HG03342 (cell line): ENCODE measurements around the gene SOX14.

ENCODE experiments used
- ATAC-seq: cut with Tn5 transposase; IDR thresholded peaks from one replicate; pipeline ENCODE4 v1.9.1; 2021; ENCODE audit warnings: mild to moderate bottlenecking, moderate library complexity; ENCODE audit not compliant: unreplicated experiment

The SOX14 gene

GRCh38 chr3:137764001-137764433 is at the start of gene SOX14:
Gene SOX14 (plus strand): TSS chr3:137764315. CDS start chr3:137764785, 470 bp downstream.
- ATAC-seq, result no peak

DNA sequence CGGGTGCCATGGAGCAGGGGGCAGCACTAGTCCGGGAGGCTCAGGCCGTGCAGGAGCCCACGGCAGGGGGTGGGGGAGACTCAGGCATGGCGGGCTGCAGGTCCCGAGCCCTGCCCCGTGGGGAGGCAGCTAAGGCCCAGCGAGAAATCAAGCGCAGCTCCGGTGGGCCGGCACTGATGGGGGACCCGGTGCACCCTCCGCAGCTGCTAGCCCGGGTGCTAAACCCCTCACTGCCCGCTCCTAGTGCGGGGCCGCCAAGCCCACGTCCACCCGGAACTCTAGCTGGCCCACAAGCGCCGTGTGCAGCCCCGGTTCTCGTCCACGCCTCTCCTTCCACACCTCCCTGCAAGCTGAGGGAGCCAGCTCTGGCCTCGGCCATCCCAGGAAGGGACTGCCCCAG is 49.6 kb upstream of the SOX14 start:
- ATAC-seq, result no peak

DNA sequence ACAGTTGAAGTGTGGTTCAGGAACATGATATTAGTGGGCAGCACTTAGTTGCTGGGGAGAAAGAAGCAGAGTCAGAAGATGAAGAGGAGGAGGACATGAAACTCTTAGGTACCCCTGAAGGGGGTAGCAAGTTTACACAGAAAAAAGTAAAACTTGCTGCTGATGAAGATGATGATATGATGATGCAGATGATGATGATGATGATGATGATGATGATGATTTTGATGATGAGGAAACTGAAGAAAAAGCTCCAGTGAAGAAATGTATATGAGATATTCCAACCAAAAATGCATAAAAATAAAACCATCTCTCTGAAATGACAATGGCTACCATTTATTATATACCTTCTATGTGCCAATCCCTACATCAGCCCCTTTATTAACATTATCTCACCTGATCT is 39.9 kb upstream of the SOX14 start:
- no peak for ATAC-seq

DNA sequence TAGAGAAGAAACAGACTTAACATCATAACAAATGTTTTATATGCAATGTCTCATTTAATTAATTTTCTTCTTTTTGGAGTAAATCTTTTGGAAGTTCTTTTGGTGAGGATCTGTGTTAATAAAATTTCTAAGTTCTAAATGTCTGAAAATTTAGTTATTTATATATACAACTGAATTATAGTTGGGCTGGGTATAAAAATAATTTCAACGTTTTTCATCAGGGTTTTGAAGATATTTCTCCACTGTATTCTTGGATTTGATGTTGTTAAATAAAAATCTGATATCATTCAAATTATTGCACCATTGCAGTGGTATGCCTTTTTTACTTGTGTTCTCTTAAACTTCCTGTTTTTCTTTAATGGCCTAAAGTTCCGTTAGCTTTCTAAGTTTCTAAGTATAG is 26.9 kb upstream of the SOX14 start:
- ATAC-seq, result no peak

GRCh38 chr3:137738710-137739109 is 25.4 kb upstream of the SOX14 start:
- no peak for ATAC-seq

GRCh38 chr3:137743608-137744007 is 20.5 kb upstream of the SOX14 start:
- ATAC-seq, result no peak

DNA sequence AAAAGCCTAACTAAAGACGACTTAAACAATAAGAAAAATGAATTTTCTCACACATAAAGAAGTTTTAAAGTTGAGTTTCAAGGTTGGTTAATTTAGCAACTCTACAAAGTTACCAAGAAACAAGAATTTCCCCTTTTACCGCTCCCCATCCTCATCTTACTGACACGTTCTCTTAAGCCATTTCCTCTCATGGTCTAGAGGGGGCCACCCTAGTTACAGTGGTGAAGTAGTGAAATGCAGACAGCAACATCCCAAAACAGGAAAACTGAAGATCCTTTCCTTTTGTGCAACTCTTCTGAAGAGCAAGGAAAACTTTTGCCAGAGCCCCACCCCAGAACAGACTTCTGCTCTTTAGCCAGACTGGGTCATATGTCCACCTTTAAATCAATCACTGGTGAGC is 17.3 kb upstream of the SOX14 start:
- no peak for ATAC-seq

DNA sequence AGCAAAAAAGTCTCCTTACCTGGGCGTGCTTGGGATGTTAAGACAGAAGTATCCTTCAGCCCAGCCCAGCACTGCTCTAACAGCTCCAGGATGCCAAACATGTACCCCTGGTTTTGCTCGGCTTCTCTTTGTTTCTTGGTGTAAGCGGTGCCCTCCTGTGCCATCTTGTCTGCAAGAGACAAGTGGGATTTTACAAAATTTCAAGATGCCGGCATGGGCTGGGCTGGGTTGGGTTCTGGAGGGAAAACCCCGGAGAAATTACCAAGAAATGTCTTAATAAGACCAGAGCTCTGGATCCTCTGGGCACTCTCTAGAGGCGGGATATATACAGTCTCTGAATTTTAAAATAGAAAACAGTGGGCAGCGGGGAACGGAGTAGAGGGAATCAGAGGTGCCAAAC is 4.6 kb upstream of the SOX14 start:
- ATAC-seq, result no peak

DNA sequence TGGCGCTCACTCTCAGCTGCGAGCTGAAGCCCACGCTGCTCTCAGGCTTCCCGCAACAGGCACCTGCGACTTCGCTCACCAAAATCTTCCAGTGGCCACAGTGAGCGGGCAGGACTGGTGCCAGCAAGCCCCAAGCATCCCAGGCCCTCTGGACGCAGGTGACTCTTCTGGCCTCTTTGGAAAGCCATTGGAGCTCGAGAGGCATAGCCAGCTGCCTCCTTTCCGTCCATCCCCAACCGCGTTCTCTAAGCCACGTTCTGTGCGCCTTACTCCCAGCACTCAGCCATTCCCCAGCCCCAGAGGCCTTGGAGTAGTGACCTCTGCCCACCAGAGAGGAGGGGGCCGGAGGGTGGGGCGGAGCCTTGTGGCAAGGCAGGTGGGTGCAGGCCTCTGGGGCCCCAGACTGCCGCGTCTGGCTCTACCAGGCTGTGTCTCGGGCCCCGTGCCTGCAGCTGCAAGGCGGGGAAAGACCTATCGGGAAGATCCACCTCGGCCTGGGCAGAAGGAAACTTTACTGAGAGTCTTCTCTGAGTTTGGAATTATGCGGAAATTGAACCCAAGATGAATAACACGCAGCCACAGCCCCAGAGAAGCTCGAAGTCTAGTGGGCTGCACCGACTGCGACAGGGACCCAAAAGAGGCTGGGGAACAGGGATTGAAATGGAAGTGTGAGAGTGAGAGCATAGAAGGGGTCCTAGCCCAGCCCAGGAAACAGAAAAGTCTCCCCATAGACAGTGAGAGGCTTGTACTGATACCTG is 3.6 kb upstream of the SOX14 start:
- no peak for ATAC-seq

DNA sequence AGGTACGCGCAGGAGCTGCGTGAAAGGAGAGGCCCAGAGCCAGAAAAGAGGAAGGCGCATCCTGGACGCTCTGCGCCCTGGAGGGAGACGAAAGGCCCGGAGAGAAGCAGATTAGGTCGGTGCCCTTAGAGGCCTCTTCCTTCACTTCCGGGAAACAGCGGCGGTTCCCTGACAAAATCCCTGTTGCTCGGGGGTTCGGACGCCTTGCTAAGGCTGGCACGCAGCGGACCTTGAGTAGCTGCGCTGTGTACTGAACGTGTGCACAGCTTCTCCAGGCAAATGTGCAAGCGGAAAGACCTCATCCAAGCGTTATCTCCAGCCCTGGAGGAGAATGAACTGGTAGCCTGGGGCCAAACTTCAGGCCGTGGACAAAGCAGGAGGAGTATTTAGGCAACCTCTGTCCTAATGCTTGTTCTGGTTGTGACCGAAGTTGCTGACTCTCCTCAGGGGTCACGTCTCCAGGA is 3.0 kb upstream of the SOX14 start:
- no peak for ATAC-seq

GRCh38 chr3:137761563-137762503 is 2.3 kb upstream of the SOX14 start:
- ATAC-seq, result no peak

DNA sequence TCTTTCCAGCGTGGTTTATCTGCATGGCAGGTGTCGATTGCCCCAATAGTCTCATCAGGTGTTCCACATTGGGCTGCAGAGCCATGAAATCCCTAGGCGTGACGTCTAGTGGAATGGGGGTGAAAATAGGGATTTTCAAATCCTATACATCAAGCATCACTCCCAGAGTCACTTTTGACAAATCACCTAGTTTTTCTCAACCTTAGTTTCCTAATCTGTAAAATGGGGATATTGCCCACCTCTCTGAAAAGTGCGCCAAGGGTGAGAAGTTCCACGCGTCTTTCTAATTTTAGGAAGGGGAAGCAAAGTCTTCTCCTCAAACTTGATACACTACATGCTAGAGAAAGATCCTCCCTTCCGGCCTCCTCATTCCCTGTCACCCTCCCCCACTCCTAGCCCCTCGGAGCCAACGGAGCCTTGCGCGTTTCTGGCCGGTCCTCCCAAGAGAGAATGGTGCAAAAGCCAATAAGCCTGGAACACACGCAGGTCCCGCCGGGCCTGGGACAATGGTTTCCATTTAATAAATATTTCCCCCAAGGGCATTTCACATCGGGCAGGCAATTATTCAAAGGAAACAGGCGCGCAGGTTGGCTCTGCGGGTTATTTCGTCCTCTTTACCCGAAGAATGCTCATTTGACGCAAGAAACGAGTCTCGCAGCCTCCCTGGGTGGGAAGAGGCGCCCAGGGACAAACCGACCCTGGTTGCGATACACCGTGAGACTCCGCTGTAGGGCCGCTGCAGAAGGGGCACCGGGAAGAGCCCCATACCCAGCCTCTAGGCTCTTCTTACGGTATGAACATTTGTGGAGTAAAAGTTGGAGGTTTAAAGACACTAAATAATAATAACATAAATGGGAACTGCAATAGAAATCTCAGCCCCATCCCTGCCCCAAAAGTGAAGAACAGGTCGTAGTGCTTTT is 1.2 kb upstream of the SOX14 start:
- no peak for ATAC-seq

DNA sequence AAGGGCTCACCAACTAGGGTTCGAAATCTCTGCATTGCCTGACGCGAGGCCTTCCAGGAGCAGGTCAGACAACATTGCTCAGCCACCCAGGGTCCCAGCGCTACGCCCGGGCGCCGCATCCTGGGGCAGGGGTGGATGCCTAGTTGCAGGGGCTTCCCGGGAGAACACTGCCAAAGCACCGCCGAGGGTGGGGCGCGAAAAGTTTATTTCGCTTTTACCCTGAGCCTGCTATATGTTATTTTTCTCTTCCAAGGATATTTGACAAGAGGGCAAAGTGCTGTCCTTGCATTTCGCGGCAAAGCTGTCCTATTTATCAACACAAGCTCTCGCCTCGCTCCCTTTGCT is 549 bp upstream of the SOX14 start:
- no peak for ATAC-seq

DNA sequence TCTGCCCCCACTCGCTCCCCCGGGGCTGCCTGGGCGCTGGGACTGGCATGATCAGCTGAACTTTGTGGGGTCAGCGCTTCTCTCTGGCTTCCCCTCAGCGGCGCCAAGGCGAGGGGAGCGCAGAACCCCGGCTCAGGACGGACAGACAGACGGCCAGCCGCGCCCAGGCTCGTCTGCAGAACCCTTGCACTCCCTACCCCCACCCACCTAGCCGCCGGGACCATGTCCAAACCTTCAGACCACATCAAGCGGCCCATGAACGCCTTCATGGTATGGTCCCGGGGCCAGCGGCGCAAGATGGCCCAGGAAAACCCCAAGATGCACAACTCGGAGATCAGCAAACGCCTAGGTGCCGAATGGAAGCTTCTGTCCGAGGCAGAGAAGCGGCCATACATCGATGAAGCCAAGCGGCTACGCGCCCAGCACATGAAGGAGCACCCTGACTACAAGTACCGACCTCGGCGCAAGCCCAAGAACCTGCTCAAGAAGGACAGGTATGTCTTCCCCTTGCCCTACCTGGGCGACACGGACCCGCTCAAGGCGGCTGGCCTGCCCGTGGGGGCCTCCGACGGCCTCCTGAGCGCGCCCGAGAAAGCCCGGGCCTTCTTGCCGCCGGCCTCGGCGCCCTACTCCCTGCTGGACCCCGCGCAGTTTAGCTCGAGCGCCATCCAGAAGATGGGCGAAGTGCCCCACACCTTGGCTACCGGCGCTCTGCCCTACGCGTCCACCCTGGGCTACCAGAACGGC is 621 bp downstream of the SOX14 start:
- no peak for ATAC-seq

DNA sequence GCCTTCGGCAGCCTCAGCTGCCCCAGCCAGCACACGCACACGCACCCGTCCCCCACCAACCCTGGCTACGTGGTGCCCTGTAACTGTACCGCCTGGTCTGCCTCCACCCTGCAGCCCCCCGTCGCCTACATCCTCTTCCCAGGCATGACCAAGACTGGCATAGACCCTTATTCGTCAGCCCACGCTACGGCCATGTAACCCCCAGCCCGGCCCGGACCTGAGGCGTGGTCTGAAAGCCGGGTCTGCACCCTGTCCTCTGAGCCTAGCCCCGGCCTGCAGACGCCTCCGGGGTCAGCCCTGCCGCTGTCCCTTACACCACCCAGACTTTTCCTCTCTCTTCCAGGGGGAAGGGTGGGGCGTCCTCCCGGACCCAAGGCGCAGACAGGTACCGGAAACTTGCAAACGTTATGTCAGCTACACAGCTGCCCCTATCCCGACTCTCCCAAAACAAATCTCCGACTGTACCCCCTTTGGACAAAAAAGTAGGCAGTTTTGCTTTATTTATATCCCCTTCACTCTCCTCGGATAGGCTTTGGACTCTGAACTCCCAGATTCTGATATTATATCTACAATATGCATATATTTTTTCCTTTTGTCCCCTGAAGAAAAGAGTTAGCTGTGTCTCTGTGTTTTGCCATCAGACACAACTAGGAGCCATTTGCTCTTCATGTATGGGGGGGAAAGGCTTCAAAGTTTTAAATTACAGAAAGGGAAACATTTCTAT is 1.4 kb downstream of the SOX14 start:
- no peak for ATAC-seq

- no peak for ATAC-seq
Measured at GRCh38 chr3:137766041-137766875, 2.1 kb downstream of the SOX14 start.

GRCh38 chr3:137766876-137767537 is 2.9 kb downstream of the SOX14 start:
- ATAC-seq, result no peak
